SK-N-SH treated with all-trans-retinoic acid at 6 μM for 48 hours (cell line): Measurements from ENCODE around the gene EPHB2.

Experiments used
- ATAC-seq: fragments of 200-7000 bp; cut with Tn5 transposase; 3 replicates; pipeline ENCODE4 v1.9.1; 2020; ENCODE audit warnings: mild to moderate bottlenecking, moderate library complexity
- ARNTL ChIP-seq: fragments of 450-650 bp; formaldehyde crosslinking; IDR thresholded peaks from 2 replicates; pipeline ENCODE4 v1.5.0; 2020; ENCODE audit warnings: low read depth, mild to moderate bottlenecking, moderate library complexity, borderline replicate concordance
- BACH2 ChIP-seq: fragments of 250-450 bp; sonication (Bioruptor Pico); IDR thresholded peaks from 2 replicates; pipeline ENCODE4 v1.9.0; 2021; ENCODE audit warnings: mild to moderate bottlenecking, borderline replicate concordance
- CREB5 ChIP-seq: fragments of 250-450 bp; sonication (Bioruptor Pico); IDR thresholded peaks from 2 replicates; pipeline ENCODE4 v1.5.1; 2020; ENCODE audit warnings: low read depth, mild to moderate bottlenecking, moderate library complexity
- CSRNP3 ChIP-seq: fragments of 250-450 bp; sonication (Bioruptor Pico); IDR thresholded peaks from 2 replicates; pipeline ENCODE4 v1.5.1; 2021; ENCODE audit warnings: mild to moderate bottlenecking, moderate library complexity
- ESRRG ChIP-seq: fragments of 250-450 bp; sonication (Bioruptor Pico); IDR thresholded peaks from 2 replicates; pipeline ENCODE4 v1.6.1; 2021; ENCODE audit warnings: mild to moderate bottlenecking
- GLIS3 ChIP-seq: fragments of 250-450 bp; sonication (Bioruptor Pico); IDR thresholded peaks from 2 replicates; pipeline ENCODE4 v1.5.0; 2020; ENCODE audit warnings: mild to moderate bottlenecking, moderate library complexity
- ISL1 ChIP-seq: fragments of 250-450 bp; sonication (Bioruptor Pico); IDR thresholded peaks from 2 replicates; pipeline ENCODE4 v2.1.2; 2022; ENCODE audit warnings: mild to moderate bottlenecking, moderate library complexity
- PPARA ChIP-seq: fragments of 250-450 bp; sonication (Bioruptor Pico); IDR thresholded peaks from 2 replicates; pipeline ENCODE4 v1.5.0; 2020; ENCODE audit warnings: mild to moderate bottlenecking, borderline replicate concordance
- RARB ChIP-seq: fragments of 250-450 bp; sonication (Bioruptor Pico); IDR thresholded peaks from 2 replicates; pipeline ENCODE4 v1.8.0; 2021; ENCODE audit warnings: mild to moderate bottlenecking, moderate library complexity
- TCF4 ChIP-seq: fragments of 250-450 bp; sonication (Bioruptor Pico); IDR thresholded peaks from 2 replicates; pipeline ENCODE4 v1.8.0; 2021; ENCODE audit warnings: mild to moderate bottlenecking, moderate library complexity, borderline replicate concordance
- TOX ChIP-seq: fragments of 250-450 bp; sonication (Bioruptor Pico); IDR thresholded peaks from 2 replicates; pipeline ENCODE4 v1.8.0; 2021; ENCODE audit warnings: mild to moderate bottlenecking, moderate library complexity, borderline replicate concordance
- ZC3H10 ChIP-seq: fragments of 250-450 bp; sonication (Bioruptor Pico); IDR thresholded peaks from 2 replicates; pipeline ENCODE4 v1.5.1; 2021; ENCODE audit warnings: mild to moderate bottlenecking, moderate library complexity
- ZFP30 ChIP-seq: fragments of 450-650 bp; formaldehyde crosslinking; IDR thresholded peaks from 2 replicates; pipeline ENCODE4 v1.5.0; 2022; ENCODE audit warnings: mild to moderate bottlenecking, moderate library complexity
- ZNF565 ChIP-seq: fragments of 450-650 bp; formaldehyde crosslinking; conservative IDR thresholded peaks from 2 replicates; pipeline ENCODE4 v1.5.0; 2020; ENCODE audit warnings: low read depth, mild to moderate bottlenecking, moderate library complexity
- ZNF70 ChIP-seq: fragments of 450-650 bp; formaldehyde crosslinking; IDR thresholded peaks from 2 replicates; pipeline ENCODE4 v1.5.0; 2020; ENCODE audit warnings: mild to moderate bottlenecking, moderate library complexity
- ZNF8 ChIP-seq: fragments of 450-650 bp; formaldehyde crosslinking; IDR thresholded peaks from 2 replicates; pipeline ENCODE4 v1.5.0; 2020; ENCODE audit warnings: mild to moderate bottlenecking, moderate library complexity
- TF ChIP-seq, protein P1 (sequence below): fragments of 250-450 bp; sonication (Bioruptor Pico); IDR thresholded peaks from 2 replicates; pipeline ENCODE4 v1.5.0; 2020; ENCODE audit warnings: mild to moderate bottlenecking, moderate library complexity
- TF ChIP-seq, protein P2 (sequence below): fragments of 250-450 bp; sonication (Bioruptor Pico); IDR thresholded peaks from 2 replicates; pipeline ENCODE4 v1.8.0; 2020; ENCODE audit warnings: mild to moderate bottlenecking, moderate library complexity, borderline replicate concordance
- TF ChIP-seq, protein P3 (sequence below): fragments of 250-450 bp; sonication (Bioruptor Pico); IDR thresholded peaks from 2 replicates; pipeline ENCODE4 v1.8.0; 2021; ENCODE audit warnings: low read depth, mild to moderate bottlenecking, moderate library complexity, borderline replicate concordance

The EPHB2 gene

DNA sequence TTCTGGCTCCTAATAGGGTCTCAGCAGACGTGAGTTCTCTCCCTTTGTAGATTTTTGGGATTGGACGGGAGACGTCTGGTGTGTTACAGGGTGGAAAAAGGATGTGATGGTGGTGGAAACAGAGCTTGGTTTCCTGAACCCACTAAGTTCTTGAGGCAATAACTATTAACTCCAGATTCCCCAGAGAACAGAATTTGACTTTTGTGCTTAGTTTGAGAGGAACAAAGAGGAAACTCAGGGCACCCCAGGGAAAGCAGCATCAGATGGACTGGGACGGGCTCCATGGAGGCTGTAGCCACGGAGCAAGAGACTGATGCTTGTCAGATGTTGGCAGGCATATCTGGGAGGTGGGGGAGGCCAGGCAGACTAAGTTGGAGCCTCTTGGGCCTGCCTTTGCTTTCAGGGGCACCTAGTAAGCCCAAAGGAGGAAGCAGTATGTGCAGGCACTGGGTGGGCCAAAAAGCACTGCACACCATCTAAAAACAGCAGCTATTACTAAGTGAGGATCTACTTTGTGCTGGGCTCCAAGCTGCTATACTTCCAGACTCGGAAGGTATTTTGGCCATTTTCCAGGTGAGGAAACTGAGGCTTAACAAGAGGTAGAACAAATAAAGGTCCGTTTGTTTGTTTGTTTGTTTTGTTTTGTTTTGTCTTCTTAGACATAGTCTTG is 66.9 kb downstream of the EPHB2 start (continued):
- TF ChIP-seq, protein P1, sequence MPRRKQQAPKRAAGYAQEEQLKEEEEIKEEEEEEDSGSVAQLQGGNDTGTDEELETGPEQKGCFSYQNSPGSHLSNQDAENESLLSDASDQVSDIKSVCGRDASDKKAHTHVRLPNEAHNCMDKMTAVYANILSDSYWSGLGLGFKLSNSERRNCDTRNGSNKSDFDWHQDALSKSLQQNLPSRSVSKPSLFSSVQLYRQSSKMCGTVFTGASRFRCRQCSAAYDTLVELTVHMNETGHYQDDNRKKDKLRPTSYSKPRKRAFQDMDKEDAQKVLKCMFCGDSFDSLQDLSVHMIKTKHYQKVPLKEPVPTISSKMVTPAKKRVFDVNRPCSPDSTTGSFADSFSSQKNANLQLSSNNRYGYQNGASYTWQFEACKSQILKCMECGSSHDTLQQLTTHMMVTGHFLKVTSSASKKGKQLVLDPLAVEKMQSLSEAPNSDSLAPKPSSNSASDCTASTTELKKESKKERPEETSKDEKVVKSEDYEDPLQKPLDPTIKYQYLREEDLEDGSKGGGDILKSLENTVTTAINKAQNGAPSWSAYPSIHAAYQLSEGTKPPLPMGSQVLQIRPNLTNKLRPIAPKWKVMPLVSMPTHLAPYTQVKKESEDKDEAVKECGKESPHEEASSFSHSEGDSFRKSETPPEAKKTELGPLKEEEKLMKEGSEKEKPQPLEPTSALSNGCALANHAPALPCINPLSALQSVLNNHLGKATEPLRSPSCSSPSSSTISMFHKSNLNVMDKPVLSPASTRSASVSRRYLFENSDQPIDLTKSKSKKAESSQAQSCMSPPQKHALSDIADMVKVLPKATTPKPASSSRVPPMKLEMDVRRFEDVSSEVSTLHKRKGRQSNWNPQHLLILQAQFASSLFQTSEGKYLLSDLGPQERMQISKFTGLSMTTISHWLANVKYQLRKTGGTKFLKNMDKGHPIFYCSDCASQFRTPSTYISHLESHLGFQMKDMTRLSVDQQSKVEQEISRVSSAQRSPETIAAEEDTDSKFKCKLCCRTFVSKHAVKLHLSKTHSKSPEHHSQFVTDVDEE (CRISPR knock-in tag), result no peak
- TF ChIP-seq ESRRG, result no peak

GRCh38 chr1:22778408-22778807 is 67.8 kb downstream of the EPHB2 start:
- TF ChIP-seq ZNF565 (CRISPR knock-in tag) (no peak), CSRNP3 (no peak), GLIS3 (no peak), PPARA (CRISPR knock-in tag) (no peak), ISL1 (CRISPR knock-in tag) (no peak)
- TF ChIP-seq, protein P2, sequence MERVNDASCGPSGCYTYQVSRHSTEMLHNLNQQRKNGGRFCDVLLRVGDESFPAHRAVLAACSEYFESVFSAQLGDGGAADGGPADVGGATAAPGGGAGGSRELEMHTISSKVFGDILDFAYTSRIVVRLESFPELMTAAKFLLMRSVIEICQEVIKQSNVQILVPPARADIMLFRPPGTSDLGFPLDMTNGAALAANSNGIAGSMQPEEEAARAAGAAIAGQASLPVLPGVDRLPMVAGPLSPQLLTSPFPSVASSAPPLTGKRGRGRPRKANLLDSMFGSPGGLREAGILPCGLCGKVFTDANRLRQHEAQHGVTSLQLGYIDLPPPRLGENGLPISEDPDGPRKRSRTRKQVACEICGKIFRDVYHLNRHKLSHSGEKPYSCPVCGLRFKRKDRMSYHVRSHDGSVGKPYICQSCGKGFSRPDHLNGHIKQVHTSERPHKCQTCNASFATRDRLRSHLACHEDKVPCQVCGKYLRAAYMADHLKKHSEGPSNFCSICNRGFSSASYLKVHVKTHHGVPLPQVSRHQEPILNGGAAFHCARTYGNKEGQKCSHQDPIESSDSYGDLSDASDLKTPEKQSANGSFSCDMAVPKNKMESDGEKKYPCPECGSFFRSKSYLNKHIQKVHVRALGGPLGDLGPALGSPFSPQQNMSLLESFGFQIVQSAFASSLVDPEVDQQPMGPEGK (CRISPR knock-in tag), result no peak
- TF ChIP-seq, protein P3, sequence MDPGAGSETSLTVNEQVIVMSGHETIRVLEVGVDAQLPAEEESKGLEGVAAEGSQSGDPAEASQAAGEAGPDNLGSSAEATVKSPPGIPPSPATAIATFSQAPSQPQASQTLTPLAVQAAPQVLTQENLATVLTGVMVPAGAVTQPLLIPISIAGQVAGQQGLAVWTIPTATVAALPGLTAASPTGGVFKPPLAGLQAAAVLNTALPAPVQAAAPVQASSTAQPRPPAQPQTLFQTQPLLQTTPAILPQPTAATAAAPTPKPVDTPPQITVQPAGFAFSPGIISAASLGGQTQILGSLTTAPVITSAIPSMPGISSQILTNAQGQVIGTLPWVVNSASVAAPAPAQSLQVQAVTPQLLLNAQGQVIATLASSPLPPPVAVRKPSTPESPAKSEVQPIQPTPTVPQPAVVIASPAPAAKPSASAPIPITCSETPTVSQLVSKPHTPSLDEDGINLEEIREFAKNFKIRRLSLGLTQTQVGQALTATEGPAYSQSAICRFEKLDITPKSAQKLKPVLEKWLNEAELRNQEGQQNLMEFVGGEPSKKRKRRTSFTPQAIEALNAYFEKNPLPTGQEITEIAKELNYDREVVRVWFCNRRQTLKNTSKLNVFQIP (CRISPR knock-in tag), result no peak
- TF ChIP-seq, all 23 proteins: peak for 0
- no peak for ATAC-seq

DNA sequence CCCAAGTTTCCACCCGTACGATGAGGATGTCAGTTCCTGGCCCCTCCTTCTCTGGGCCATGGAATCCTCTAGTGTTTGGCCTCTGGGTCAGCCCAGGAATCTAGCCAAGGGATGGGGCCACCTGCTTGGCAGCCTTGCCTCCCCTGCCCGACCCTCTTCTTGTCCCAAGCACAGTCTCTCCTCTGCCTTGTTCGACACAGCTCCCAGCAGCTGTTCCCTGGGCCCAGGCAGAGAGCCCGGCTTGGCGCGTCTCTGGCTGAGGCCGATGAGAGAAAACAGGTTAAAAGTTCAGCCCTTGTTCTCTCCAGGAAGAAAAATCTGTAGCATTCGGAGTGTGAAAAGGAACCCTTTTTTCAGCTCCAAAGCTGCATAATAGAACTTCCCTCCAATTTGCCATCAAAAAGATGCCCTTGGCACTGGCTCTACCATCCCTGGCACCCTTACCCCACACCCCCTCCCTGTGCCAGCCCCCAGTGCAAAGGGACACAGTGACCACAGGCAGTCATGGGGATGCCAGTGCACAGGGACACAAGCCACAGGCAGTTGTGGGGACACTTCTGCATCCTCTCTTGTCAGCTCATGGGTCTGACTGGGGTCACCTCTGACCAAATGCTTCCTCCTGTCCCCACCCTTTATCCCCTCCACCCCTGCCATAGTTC is 68.4 kb downstream of the EPHB2 start:
- no peak; the same call in 2 of the 3 replicates for ATAC-seq
- TF ChIP-seq ISL1 (CRISPR knock-in tag) (no peak), BACH2 (CRISPR knock-in tag) (no peak), ESRRG (no peak), RARB (no peak), ZC3H10 (no peak), ZFP30 (no peak), ZNF8 (CRISPR knock-in tag) (no peak), ARNTL (CRISPR knock-in tag) (no peak), TOX (no peak), TCF4 (CRISPR knock-in tag) (no peak), PPARA (CRISPR knock-in tag) (no peak), CREB5 (no peak), ZNF70 (CRISPR knock-in tag) (no peak)
- TF ChIP-seq, protein P1 (CRISPR knock-in tag), result no peak
- TF ChIP-seq, protein P3 (CRISPR knock-in tag), result no peak
- TF ChIP-seq, protein P2 (CRISPR knock-in tag), result no peak
